ENCODE measurements around the gene FNDC8.

GRCh38 chr17:35135322-35135721, 13.9 kb downstream of the FNDC8 start:
- TF ChIP-seq CTCF (conservative IDR thresholded peaks at IDR 0.05; ENCODE audit: low read depth, low read length) (no peak), EZH2 (IDR thresholded peaks at IDR 0.05; ENCODE audit: low read length, unreplicated experiment) (no peak), EZH2phosphoT487 (IDR thresholded peaks at IDR 0.05; ENCODE audit: borderline replicate concordance, low read length) (no peak)

Data from PC-3 (cell line).